ENCODE results near the gene GATA3.
A peak's percentile ranks its signal among the peaks of the same experiment; 100 is the strongest.

The GATA3 gene

GRCh38 chr10:8051109-8051821 is 3.2 kb upstream of the GATA3 start:
- DNase-seq, result no peak

DNA sequence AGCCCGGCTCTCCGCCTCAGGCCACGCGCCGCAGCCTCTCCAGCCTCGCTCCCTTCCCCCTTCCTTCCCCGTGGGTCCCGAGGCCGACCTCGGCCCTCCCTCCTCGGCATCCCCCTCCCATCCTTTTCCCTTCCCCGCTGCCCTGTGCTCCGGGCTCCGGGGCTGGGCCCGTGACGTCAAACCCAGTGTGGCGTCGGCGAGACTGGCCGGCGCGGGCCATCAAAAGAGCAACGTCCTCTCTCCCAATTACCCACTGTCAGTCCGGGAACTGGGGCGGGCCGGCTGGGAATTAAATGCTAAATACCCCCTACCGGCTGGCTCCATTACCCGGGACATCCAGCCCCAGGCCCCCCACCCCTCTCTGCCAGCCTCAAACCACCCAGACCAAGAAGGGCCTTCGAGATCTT is 2.6 kb upstream of the GATA3 start:
- no peak for DNase-seq

DNA sequence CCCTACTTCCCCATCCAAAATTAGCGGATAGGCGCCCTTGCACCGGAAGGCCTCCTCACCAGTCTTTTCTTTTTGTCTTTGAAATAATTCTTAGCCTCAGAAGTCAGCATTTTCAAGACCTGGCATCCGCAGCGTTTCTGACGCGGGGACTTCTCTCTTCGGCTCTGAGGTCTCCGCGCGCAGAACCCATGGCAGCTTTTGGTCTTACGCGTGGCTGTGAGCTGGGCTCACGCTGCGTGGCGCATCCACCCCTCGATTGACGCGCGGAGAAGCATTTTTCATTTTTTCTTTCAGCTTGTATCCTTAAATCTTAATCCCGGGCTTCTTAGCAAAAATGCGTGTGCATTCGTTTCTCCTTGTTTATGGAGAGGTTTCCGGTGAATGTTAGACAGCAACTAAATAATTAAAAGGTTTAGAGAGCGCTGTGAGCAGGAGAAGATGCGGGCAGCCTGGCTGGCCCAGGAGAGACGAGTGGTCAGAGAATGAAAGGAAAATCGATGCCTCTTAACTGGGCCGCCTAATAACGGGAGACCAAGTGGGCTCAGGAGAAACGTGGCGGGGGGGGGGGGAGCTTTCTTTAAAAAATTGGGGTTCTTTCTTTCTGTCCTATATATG is 2.0 kb upstream of the GATA3 start:
- DNase-seq, result no peak

- DNase-seq, result no peak
Observed at GRCh38 chr10:8052956-8053445, 1.5 kb upstream of the GATA3 start.

GRCh38 chr10:8053446-8054243 is 843 bp upstream of the GATA3 start:
- DNase-seq, result peak; percentile 87 to 95

GRCh38 chr10:8054244-8054493 is 319 bp upstream of the GATA3 start:
- DNase-seq, result no peak

GRCh38 chr10:8055420-8056349 is 1.2 kb downstream of the GATA3 start:
- DNase-seq, result no peak

DNA sequence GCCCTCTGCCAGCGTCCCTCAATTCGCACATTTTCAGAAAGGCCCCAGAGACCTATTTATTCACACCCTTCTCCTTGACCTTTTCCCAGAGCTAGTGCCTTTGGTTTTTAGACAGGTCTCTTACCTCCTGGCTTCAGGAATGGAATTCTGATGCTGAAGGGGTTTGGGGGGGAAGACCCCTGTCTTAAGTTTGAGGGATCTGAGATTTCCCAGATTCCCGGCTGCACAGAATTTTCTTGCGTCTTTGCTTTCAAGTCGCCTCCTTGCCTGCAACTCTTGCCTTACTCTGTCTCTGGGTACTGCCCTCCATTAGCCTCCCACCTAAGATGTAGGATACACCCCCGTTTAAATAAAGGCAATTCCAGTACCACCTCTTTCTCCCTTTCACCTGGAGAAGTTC is 1.9 kb downstream of the GATA3 start:
- DNase-seq, result no peak

DNA sequence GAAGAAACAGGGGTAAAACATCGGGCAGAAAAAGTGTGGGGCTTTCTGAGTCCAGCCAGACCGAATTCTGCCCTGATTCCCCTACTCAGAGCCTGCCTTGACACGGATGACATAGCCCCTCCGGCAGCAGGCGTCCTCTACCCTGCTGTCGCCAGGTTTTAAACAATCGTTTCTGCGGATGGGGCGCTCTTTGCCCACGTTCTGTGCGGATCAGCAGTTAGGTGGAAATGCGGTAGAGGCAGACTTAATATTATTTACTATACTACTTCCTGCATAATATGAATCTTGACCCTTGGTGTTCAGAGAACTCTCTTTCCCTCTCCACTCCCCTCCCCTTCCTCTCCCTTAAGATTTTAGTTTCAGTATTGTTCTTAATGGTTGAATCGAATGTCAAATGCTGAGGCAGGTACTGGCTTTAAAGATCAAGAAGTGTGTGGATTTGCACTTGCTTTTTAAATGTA is 2.4 kb downstream of the GATA3 start:
- peak in 1 of 2 donors; percentile 70 for DNase-seq

DNA sequence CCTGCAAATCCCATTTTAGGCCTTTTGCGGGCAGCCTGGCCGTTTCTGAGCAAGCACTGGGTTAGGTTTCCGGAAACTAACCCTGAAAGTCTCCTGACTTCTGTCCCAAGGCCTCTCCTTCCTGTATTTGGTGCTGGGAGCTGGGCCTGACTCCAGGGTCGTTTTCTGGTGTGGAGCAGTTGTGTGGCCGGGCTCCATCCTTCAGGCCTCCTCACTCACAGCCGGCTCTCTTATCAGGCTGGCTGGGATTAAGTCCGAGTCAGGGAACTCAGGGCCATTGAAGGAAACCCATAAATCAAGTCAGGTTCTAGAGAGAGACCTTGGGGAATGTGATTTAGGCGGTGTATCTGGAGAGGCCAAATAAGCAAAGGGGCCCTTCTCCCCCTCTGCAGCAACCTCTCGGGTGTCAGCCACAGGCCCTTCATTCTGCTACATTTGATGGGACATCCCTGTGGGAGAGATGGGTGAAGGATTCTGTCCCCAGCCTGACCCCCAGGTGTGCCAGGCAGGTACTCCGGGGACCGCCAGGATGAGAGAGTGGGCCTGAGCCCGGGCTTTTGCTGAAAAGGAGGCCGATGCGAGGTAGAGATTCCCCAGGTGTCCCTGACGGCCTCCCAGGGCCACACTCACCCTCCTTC is 3.3 kb downstream of the GATA3 start:
- no peak for DNase-seq

DNA sequence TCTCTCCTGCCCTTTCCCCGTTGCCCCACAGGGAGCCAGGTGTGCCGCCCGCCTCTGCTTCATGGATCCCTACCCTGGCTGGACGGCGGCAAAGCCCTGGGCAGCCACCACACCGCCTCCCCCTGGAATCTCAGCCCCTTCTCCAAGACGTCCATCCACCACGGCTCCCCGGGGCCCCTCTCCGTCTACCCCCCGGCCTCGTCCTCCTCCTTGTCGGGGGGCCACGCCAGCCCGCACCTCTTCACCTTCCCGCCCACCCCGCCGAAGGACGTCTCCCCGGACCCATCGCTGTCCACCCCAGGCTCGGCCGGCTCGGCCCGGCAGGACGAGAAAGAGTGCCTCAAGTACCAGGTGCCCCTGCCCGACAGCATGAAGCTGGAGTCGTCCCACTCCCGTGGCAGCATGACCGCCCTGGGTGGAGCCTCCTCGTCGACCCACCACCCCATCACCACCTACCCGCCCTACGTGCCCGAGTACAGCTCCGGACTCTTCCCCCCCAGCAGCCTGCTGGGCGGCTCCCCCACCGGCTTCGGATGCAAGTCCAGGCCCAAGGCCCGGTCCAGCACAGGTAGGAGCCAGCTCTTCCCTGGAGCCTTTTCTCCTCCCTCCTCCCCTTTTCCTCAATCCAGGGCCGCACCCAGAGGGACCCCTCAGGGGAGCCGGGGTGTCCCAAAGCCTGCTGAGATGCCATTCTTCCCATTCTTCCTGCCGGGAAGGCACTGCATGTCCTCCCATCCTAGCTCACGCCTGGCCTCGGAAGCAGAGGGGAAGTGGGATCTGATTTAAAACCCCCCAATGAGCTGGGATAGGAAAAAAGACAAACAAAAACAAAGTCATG is 4.0 kb downstream of the GATA3 start:
- DNase-seq, result no peak

DNA sequence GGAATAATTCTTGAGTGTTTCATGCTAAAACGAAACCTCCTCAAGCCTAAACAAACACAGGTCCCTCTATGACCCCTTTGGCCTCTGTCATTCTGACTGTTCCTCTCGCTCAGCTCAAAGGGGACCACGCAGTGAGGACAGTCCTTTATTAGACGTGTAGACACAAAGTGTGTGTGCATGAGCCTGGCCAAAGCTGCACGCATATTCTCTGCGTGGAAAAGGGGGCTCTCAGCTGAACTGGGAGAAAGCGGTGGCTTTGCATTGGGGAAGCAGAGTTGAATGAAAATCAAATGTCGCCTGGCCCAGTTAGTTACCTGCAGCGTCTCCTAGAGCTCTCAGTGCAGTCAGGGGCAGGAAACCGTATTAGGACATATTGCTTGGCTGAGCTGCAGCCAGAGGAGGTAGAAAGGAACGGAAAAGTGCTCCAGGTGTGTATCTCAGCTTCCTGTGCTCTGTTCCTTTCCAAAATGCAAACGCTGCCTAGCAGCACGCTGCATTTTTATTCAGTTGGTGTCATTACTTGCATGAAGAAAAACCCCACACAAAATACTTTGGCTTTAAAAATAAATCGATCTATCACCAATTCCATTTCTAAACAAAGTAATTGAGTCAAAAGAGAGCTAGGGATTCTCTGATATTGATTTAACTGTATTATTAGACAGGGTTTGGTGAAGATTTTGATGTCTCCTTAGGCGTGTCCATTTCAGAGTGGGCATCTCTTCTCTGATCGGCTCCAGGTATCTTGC is 4.9 kb downstream of the GATA3 start:
- no peak for DNase-seq

DNA sequence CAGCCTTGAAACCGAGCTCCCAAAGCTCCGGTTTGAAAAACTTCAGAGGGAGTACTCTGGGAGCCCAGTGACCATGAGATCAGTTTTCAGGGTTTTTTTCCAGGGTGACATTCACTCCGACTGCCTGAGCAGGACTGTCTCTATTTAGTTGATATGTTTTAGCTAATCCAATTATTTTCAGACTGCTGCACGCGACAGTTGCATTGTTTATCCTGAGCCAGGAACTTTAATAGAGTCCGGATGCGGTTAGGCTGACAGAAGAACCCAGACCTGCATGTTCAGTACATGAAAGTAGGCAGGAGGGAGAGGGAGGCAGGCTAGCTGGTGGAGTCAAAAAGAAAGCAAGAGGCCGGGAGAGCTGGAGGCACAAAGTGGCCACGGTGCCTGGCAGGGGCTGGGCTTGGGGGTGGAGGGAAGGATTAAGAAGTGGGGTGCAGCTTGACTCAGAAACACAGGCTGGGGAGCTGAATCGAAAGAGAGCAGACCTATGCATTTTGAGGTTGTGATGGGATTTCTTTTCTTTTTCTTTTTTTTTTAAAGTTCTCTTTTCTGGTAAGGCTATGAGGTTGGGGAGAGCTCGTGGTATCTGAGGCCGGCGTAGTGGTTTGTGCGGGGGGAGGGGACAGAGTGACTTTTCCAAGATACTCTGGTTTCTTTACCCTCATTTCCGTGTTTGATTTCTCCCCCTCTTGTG is 5.7 kb downstream of the GATA3 start:
- peak; percentile 39 to 77 for DNase-seq

DNA sequence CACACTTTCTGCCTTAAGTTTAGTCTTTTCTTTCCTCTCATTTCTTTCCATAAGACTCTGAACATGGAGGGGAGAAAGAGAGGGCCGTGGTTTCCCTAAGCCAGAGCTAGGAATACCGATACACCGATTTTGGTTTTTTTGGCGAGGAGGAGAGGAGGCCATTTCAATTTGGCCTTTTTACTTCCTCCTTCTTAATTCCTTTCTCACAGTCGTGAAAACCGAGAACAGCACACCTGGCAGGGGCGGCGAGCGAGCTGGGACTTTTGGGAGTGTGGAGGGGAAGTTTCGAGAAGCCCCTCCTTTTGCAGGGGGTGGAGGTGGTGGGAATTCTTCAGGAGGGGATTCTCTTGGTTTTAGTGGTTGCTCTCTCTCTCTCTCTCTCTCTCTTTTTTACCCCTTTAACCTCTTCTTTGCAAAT is 6.2 kb downstream of the GATA3 start:
- no peak for DNase-seq

DNA sequence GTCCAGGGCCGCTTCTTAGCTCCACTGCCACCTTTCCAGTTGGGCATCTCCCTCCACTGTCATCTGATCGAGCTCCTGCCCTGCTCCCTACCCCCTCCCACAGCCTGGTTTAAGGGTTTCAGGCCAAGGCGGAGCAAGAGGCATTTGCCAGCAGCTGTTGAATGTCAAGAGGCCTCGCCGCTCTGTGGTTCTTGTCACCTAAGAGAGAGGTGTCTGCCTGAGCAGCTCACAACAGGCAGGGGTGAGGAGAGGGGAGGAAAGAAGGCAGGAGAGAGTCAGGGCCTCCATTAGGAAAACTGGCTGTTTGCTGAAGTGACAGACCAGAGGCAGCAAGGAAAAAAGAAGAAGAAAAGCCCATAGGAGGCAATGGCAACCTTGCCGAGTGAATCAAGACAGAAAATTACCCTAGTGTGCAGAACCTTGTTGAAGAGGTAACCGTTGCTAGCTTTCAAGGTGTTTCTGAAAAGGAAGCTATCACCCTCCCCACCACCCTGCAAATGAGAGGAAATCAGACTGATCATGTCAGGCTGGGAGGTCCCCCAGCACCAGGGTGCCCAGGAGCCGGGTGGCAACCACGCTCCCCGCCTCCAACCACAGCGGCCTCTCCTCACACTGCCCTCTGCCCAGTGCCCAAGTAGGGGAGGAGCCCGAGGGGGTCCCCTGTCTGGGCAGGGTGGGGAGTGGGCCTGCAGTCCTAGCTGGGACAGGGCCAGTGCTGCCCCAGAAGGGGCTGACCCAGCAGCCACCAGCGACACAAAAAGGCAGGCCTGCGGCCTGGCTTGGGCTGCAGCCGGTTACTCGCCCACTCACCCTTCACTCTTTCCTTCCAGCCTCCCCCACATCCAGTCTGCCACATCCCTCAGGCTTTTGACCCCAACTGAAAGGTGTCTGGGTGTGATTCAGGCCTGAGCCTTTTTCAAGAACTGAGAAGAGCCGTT is 7.1 kb downstream of the GATA3 start:
- peak; percentile 47 to 73 for DNase-seq

GRCh38 chr10:8063128-8063908 is 8.8 kb downstream of the GATA3 start:
- no peak for DNase-seq

GRCh38 chr10:8063935-8064334 is 9.4 kb downstream of the GATA3 start:
- DNase-seq, result no peak

DNA sequence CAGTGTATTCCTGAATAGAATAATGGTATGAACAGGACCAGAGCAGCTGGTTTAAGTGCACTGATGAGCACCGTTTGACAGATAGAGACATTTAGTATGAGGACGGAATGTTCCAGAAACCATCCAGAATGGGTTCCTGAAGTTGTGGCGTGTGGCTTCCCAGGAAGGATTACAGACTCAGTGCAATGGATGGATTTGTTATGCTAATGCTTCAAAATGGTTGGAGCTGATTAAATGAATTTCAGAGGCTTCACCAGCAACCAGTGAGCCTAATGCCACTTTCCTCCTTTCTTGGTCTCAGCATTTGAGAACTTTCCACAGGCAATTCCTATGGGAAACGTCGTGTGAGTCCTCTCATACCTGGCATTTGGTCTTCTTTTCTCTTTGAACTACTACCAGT is 9.9 kb downstream of the GATA3 start:
- DNase-seq, result no peak

All from CD4-positive, alpha-beta T cell treated with Interferon alpha-2 for 1 hour (primary cell).